ENCODE data around the gene BMP10.

DNA sequence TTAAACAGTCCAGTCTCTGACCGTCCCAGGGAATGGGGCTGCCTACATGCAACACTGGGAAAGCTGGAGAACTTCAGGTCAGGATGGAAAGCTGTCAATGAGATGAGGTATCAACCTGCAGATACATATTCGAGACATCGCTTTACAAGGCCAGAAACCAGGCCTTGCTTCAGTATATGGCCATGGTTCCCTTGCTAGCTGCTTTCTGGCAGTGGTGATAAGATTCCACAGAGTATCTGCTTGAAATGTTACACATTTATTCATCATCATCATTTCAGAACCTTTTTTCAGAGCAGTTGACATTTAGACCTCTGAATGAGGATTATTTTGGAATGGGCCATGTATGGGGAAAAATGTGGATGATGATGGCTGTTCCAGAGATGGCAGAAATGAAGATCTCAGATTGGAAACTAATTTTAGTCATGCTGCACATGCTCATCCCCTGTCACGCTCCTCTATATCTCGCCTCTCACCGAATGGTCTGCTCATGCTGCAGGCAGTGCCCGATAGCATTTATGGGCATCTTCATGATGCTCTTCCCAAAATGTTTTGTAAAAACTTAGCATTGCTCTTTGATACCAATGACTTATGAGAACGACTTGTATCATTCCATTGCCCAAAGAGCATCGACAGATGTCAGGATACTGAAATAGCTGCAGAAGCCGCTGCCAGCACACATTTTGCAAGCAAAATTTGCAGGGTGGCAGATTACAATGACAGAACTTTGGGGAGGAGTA lies 14.0 kb upstream of the BMP10 start:
- TF ChIP-seq, protein P1, sequence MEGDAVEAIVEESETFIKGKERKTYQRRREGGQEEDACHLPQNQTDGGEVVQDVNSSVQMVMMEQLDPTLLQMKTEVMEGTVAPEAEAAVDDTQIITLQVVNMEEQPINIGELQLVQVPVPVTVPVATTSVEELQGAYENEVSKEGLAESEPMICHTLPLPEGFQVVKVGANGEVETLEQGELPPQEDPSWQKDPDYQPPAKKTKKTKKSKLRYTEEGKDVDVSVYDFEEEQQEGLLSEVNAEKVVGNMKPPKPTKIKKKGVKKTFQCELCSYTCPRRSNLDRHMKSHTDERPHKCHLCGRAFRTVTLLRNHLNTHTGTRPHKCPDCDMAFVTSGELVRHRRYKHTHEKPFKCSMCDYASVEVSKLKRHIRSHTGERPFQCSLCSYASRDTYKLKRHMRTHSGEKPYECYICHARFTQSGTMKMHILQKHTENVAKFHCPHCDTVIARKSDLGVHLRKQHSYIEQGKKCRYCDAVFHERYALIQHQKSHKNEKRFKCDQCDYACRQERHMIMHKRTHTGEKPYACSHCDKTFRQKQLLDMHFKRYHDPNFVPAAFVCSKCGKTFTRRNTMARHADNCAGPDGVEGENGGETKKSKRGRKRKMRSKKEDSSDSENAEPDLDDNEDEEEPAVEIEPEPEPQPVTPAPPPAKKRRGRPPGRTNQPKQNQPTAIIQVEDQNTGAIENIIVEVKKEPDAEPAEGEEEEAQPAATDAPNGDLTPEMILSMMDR (conservative IDR thresholded peaks at IDR 0.05; ENCODE audit: low read depth, low read length) = no peak
- no peak for TF ChIP-seq EZH2 (IDR thresholded peaks at IDR 0.05; ENCODE audit: borderline replicate concordance, low read depth, low read length, poor library complexity, severe bottlenecking)

All from A673 (cell line).